ENCODE results near the gene NSUN3.
"Not testable (repeated sequence)": the region's sequence is repeated elsewhere in the genome, so short reads cannot be mapped to it uniquely, and the experiment has no call there.

Gene NSUN3

GRCh38 chr3:94069194-94069813 is 6.4 kb downstream of the NSUN3 start:
- DNase-seq, result peak; percentile 14

DNA sequence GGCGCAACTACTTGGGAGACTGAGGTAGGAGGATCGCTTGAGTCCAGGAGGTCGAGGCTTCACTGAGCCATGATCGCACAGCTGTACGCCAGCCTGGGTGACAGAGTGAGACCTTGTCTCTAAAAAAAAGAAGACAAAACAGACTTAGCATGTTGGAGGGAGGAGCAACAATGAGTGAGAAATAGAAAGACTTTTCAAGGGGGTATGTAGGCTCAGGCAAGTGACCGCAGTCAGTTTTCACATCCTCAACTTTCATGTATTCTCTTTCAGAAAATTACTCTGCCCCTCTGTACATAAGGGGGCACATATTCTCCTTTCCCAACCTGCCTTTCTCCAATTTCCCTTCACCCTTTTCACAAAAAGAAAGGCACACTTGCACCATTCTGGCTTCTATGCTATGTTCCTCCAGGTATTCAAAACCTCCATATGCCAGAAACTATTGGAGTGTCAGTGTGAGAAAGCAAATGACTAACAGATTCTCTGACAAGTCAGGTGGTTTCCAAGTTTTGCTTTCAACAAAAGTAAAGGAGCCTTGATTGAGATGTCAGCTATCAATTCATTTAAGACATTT is 7.6 kb downstream of the NSUN3 start:
- DNase-seq, result no peak

GRCh38 chr3:94071713-94072284 is 8.9 kb downstream of the NSUN3 start:
- no peak for DNase-seq

- DNase-seq, result no peak
Observed at GRCh38 chr3:94076055-94076454, 13.2 kb downstream of the NSUN3 start.

- DNase-seq, result not testable (repeated sequence)
Observed at GRCh38 chr3:94080552-94080951, 17.7 kb downstream of the NSUN3 start.

GRCh38 chr3:94081884-94082283 is 19.0 kb downstream of the NSUN3 start:
- no peak for DNase-seq

DNA sequence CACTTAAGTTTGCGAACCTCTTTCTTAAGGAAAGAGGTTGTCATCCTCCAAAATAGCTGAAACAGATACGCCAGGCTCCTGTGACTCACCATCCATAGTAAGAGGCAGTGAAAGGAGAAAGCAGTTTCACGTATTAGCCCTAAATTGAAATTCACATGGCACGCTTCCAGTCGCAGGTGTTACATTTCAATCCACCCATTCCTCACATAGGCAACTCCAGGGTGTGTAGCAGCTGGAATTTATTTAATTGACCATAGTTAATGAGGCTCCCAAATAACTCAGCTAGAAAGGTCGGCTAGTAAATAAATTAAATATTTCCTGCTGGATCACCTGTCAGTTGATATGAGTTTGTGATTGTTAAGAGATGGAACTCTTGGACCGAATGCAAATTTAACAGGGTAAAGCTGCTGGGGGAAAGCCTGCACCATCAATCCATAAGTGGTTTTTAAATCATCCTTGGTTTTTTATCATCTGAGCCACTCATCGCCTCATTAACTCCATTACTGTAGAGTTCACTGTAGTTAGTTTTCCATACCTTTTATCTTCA is 19.6 kb downstream of the NSUN3 start:
- no peak for DNase-seq

DNA sequence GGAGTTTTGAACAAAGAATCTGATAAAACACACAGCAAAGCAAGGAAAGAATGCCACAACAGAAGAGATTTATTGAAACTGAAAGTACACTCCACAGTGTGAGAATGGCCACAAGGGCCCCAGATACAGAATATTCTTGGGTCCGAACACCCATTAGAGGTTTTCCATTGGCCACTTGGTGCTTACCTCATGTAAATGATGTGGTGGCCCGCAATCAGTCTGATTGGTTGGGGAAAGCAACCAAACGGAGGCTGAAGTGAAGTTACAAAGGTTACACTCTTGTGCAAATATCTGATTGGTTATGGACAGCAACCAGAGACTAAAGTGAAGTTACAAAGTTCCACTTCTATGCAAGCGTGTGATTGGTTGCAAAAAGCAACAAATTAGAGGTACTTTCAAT is 20.4 kb downstream of the NSUN3 start:
- DNase-seq, result no peak

- no peak for DNase-seq
Observed at GRCh38 chr3:94089126-94089525, 26.3 kb downstream of the NSUN3 start.

DNA sequence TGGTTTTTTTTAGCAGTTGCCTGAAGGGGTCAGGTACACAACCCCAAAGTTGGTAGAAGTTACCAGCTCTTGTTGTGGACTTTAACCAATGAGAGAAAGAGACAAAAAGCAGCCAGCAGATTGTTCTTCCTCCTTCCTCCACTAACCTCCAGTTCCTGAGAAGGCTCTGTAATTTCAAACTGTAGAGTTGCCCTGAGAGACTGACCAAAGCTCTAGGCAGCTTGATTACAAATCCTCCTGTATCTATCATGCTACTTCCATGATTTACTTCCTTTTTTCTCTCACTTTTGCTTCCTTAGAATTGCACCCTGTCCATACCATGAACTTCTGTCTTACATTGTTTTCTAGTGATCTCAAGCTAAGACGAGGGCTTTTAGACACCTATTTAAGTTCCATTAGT is 29.2 kb downstream of the NSUN3 start:
- DNase-seq, result no peak

DNA sequence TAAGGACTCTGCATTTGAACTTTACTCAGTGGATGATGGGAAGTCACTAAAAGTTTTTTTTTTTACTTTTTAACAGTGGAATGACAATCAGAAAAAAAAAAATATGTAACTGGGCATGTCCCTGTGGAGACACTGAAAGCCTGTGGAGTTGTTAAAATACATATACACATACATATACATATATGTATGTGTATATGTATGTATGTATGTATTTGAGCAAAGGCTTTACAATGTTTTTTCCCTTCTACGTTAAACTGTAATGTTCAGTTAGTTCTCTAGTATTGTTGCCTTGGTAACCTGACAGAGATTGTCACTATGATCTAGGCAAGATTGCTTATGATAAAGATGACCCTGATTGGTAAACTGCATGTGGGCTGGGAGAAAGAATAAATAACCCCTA is 30.3 kb downstream of the NSUN3 start:
- DNase-seq, result no peak

DNA sequence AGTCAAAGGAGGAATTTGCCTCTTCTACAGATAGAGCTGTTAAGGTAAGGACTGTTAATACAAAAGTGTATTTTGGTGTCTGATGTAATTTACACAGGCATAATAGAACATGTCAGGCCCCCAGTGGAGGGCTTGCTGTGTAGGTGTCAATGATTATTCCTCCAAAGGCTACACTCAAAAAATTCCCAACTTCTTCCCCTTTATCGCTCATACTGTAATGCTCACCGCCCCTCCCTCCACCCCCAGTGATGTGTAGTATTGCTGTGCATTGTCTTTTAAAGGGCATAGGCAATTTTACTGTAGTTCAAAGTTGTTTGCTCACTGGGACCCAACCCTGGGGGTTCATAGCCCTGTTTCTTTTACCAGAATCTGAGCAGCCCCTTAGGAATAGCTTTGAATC is 32.2 kb downstream of the NSUN3 start:
- no peak for DNase-seq

GRCh38 chr3:94098452-94098851 is 35.6 kb downstream of the NSUN3 start:
- no peak for DNase-seq

DNA sequence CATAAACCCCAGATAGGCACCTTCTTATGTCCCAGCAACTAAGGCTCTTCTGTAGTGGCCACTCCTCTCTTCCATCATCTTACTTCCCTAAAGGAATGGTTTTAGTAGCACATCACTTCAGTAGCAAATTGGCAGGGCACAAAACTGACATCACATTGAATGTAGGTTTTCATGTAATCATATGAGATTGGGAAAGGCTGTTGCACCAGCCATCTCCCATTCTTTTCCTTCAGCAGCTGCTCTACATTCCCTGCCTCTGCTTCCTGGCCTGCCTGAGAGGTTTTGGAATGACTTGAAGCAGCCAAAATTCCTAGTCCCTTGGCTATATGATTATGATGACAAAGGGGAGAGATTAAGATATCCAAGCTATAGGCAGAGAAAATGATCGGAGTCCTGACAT is 36.5 kb downstream of the NSUN3 start:
- no peak for DNase-seq

DNA sequence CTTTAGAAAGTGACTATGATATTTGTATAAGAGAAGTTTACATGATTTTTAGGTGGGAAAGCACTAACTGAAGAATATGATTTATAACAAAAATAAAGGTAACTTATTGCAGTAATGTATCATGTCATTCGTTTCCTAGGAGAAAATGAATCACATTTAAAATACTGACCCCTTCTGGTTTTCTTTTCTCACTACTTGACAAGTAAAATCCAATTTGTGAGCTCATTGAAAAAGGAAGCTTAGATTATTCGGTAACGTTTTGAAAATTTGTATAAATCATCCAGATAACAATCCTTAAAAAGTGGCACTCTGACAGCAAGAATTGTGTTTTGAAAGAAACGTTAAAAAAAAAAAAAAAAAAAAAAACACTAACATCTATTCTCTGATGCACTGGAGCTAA is 39.0 kb downstream of the NSUN3 start:
- DNase-seq, result no peak

DNA sequence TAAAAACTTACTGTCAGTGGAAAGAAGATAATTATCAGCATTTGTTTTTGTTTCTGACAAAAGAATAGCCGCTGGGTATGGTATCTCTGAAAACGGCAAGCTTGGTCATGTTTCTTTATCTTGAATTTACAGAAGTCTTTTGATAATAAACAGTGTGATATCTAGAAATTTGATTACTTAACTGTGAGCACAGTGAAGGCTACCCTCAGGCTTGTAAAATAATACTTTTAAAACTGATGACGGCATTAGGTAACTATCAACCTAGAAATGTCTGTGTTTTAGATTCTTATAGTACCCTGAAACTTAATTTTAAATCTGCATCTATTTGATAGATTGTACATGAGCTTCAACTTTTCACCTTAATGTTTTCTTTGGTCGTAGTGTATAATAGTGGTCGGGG is 43.4 kb downstream of the NSUN3 start:
- DNase-seq, result no peak

DNA sequence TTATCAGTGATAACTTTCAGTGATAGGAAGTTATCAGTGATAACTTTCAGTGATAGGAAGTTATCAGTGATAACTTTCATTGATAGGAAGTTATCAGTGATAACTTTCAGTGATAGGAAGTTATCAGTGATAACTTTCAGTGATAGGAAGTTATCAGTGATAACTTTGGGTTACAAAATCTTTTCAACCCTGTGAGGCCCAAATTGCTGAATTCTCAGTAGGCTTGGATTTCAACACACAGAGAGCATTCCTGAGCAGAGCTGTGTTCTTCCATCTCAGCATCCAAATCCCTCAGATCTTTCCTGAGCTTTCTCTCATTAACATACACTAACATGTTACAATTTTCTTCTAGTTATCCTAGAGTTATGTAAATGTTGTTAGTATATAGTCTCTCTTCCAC is 47.4 kb downstream of the NSUN3 start:
- DNase-seq, result not testable (repeated sequence)

- DNase-seq, result no peak
Observed at GRCh38 chr3:94110854-94111253, 48.0 kb downstream of the NSUN3 start.

DNA sequence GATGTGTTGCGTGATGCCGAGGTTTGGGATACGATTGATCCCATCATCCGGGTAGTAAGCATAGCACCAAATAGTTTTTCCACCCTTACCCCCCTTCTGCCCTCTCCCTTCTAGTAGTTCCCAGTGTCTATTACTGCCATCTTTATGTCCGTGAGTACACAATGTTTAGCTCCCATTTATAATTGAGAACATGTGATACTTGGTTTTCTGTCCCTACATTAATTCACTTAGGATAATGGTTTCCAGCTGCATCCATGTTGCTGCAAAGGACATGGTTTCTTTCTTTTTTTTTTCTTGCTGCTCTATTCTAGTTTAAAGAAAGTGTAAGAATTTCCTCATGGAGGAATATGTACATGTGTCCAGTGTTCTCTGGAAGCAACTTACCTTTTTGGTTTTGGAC is 51.8 kb downstream of the NSUN3 start:
- DNase-seq, result no peak

GRCh38 chr3:94115482-94115881 is 52.6 kb downstream of the NSUN3 start:
- peak; percentile 36 for DNase-seq

- DNase-seq, result no peak
Observed at GRCh38 chr3:94117729-94118128, 54.9 kb downstream of the NSUN3 start.

DNA sequence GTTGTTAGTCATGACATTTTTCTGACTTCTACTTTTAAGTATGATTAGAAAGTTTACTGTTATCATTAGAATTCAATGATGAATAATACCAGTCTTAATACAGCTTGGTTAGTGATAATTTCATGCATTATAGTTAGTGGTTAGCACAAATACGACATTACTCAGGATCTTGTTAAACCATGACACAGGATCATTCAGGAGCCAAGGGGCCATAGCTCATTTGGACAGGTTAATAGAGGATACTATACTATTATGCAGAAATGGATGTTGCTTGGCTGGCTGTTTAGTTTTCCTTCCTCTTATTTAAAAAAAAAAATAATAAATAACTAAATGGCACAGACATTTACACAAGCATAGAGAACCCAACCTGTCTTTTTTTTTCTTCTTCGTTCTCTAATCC is 55.5 kb downstream of the NSUN3 start:
- no peak for DNase-seq

GRCh38 chr3:94121161-94121560 is 58.3 kb downstream of the NSUN3 start:
- DNase-seq, result no peak

DNA sequence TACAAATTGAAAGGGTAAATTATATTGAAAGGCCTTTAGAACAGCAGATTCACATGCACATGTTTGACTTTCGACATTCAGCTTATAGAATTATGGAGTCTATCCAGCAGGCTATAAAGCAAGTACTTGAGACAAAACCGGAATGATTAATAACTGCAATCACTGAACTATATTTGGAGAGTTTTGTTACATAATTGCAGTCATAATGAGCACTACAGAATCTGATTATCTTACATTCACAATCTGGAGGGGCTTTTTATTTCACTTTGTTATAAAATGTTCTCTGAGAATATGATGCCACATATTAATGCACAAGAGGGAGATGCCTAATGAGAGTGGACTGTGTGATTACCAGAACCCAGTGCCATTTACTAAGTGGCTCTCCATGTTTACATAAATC is 64.3 kb downstream of the NSUN3 start:
- DNase-seq, result no peak

DNA sequence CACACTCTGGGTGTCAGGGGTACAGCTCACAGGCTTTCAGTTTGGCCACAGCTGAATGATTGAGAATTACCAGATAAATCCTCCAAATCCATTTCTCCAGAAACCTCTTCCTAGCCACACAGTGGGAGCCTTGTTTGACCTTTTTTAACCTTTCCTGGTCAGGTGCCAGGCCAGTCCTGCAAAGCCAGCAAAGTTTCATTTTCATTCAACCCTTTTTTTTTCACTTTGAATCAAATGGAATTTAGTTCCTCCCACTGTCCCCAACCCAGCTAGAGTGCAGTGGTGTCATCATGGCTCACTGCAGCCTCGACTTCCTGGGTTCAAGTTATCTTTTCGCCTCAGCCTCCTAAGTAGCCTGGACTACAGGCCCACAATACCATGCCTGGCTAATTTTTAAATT is 67.8 kb downstream of the NSUN3 start:
- no peak for DNase-seq

Data from NCI-H1694 treated with DMSO at 0.1 percent for 48 hours (cell line).